ENCODE data around the gene FBXO47. TPM values are rescaled to one million over a fixed set of nuclear protein-coding genes. Genes with fewer than 3 reads are reported as not detected.

The FBXO47 gene
- total and polyA plus RNA-seq, 2 donors (not counting 3 experiments of a cell fraction or from before 2014, with no cell fraction given) = not detected

DNA sequence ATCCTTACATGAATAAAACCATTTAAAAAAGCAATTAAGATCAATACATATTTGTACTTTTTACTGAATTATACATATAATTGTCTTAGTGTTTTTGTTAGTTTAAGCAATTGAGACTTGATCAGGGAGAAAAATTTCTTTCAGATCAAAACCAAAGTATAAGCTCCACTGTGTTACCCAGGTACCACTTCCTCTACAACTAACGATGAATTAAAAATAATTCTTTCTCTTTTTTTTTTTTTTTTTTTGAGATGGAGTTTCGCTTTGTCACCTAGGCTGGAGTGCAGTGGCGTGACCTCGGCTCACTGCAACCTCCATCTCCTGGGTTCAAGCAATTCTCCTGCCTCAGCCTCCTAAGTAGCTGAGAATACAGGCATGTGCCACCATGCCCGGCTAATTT, 6.8 kb downstream of the FBXO47 start:
- dilution Hi-C loops (cut with MboI; ENCODE audit: extremely low pct_ligation_motif_present, low sequenced_read_pairs) (no loop called here), intact Hi-C loops (cut with micrococcal nuclease) (no loop called here)
- POLR2A ChIA-PET = no interaction called here
- no peak overlapping the region for H3K9ac ChIP-seq (replicated peaks; ENCODE audit: extremely low read depth, insufficient read depth, low read length)
- no peak overlapping the region for H2AFZ ChIP-seq (ENCODE audit: low read depth, low read length)
- H3K9me3 ChIP-seq (replicated peaks; ENCODE audit: control insufficient read depth, insufficient read depth, low read length) = no peaks in the 10 kb centered on the region
- no peak for TF ChIP-seq MYC (IDR thresholded peaks at IDR 0.05; ENCODE audit: low read depth, low read length)
- TF ChIP-seq POLR2A (IDR thresholded peaks at IDR 0.05; ENCODE audit: low read depth, low read length) = no peak
- TF ChIP-seq, protein P1, sequence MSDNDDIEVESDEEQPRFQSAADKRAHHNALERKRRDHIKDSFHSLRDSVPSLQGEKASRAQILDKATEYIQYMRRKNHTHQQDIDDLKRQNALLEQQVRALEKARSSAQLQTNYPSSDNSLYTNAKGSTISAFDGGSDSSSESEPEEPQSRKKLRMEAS (IDR thresholded peaks at IDR 0.05; ENCODE audit: insufficient read depth, insufficient read length) = no peak
- TF ChIP-seq, protein P2, sequence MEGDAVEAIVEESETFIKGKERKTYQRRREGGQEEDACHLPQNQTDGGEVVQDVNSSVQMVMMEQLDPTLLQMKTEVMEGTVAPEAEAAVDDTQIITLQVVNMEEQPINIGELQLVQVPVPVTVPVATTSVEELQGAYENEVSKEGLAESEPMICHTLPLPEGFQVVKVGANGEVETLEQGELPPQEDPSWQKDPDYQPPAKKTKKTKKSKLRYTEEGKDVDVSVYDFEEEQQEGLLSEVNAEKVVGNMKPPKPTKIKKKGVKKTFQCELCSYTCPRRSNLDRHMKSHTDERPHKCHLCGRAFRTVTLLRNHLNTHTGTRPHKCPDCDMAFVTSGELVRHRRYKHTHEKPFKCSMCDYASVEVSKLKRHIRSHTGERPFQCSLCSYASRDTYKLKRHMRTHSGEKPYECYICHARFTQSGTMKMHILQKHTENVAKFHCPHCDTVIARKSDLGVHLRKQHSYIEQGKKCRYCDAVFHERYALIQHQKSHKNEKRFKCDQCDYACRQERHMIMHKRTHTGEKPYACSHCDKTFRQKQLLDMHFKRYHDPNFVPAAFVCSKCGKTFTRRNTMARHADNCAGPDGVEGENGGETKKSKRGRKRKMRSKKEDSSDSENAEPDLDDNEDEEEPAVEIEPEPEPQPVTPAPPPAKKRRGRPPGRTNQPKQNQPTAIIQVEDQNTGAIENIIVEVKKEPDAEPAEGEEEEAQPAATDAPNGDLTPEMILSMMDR (IDR thresholded peaks at IDR 0.05; ENCODE audit: extremely low read depth in 1 of 2, insufficient read depth in 1 of 2, low read depth in 1 of 2, low read length in 2 of 2) = no peak
- TF ChIP-seq EZH2 (IDR thresholded peaks at IDR 0.05; ENCODE audit: borderline replicate concordance, low read depth, low read length, severe bottlenecking) = no peak
- TF ChIP-seq GATA2 (IDR thresholded peaks at IDR 0.05; ENCODE audit: insufficient read depth, insufficient read length, low read depth, low read length) = no peak
- DNase-seq (ENCODE audit: low read depth, low spot score) = no peak
- no peak for FAIRE-seq
- no TSS peak for BruUV-seq (replicated peaks)
- H3K4me2 ChIP-seq (ENCODE audit: insufficient read depth, low read length) = no peak overlapping the region
- peaks cover 20% of the 10 kb centered on the region for H3K4me1 ChIP-seq (ENCODE audit: control insufficient read depth, extremely low read depth, insufficient read depth, low read length)
- no peaks in the 10 kb centered on the region for H3K36me3 ChIP-seq (ENCODE audit: control insufficient read depth in 2 of 2, extremely low read depth in 1 of 2, insufficient read depth in 2 of 2, low read length in 2 of 2)
- CTCF ChIA-PET = interaction anchor here (0.6 kb wide), 1 partner anchor 39 kb away, joined by 3 read pairs; no protein-coding TSS in a partner anchor
- H3K4me3 ChIP-seq (replicated peaks in 1 of 3; ENCODE audit: insufficient read depth in 1 of 3, low read depth in 1 of 3, low read length in 3 of 3) = no peak overlapping the region
- no peak overlapping the region for H3K27ac ChIP-seq (ENCODE audit: insufficient read depth, low read depth, low read length)
- H4K20me1 ChIP-seq (replicated peaks; ENCODE audit: control insufficient read depth, extremely low read depth, insufficient read depth, low read length) = no peaks in the 10 kb centered on the region
- no peaks in the 10 kb centered on the region for H3K27me3 ChIP-seq (ENCODE audit: control insufficient read depth in 2 of 2, insufficient read depth in 2 of 2, low read length in 2 of 2)
- no peaks in the 10 kb centered on the region for H3K79me2 ChIP-seq (ENCODE audit: control insufficient read depth, insufficient read depth, low read length)
- no peaks in the 10 kb centered on the region for H3K9me1 ChIP-seq (replicated peaks; ENCODE audit: control insufficient read depth, extremely low read depth, insufficient read depth, low read length)

DNA sequence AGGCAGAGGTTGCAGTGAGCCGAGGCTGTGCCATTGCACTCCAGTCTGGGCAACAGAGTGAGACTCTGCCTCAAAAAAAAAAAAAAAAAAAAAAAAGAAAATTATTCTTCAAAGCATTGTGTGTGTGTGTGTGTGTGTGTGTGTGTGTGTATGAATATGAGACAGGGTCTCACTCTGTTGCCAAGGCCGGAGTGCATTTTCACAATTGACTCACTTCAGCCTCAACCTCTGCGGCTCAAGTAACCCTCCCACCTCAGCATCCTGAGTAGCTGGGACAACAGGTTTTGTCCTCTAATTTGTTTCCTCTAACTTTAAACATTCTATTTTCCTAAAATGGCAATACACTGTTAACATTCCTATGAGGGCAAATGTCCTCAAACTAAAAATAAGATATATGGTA, 7.7 kb downstream of the FBXO47 start:
- Histone ChIP-seq H3K27me3 (ENCODE audit: control insufficient read depth in 2 of 2, insufficient read depth in 2 of 2, low read length in 2 of 2) (no peaks in the 10 kb centered on the region), H3K9me1 (replicated peaks; ENCODE audit: control insufficient read depth, extremely low read depth, insufficient read depth, low read length) (no peaks in the 10 kb centered on the region), H3K27ac (ENCODE audit: insufficient read depth, low read depth, low read length) (no peak overlapping the region), H2AFZ (ENCODE audit: low read depth, low read length) (no peak overlapping the region), H3K9ac (replicated peaks; ENCODE audit: extremely low read depth, insufficient read depth, low read length) (no peak overlapping the region), H3K36me3 (ENCODE audit: control insufficient read depth in 2 of 2, extremely low read depth in 1 of 2, insufficient read depth in 2 of 2, low read length in 2 of 2) (no peaks in the 10 kb centered on the region), H3K4me1 (ENCODE audit: control insufficient read depth, extremely low read depth, insufficient read depth, low read length) (peaks cover 20% of the 10 kb centered on the region), H3K4me3 (replicated peaks in 1 of 3; ENCODE audit: insufficient read depth in 1 of 3, low read depth in 1 of 3, low read length in 3 of 3) (no peak overlapping the region), H4K20me1 (replicated peaks; ENCODE audit: control insufficient read depth, extremely low read depth, insufficient read depth, low read length) (no peaks in the 10 kb centered on the region), H3K4me2 (ENCODE audit: insufficient read depth, low read length) (no peak overlapping the region), H3K9me3 (replicated peaks; ENCODE audit: control insufficient read depth, insufficient read depth, low read length) (no peaks in the 10 kb centered on the region), H3K79me2 (ENCODE audit: control insufficient read depth, insufficient read depth, low read length) (no peaks in the 10 kb centered on the region)
- ChIA-PET CTCF (no interaction called here), POLR2A (no interaction called here)
- TF ChIP-seq, protein P1 (IDR thresholded peaks at IDR 0.05; ENCODE audit: insufficient read depth, insufficient read length) = no peak
- no peak for TF ChIP-seq POLR2A (IDR thresholded peaks at IDR 0.05; ENCODE audit: low read depth, low read length)
- no peak for TF ChIP-seq FOS (IDR thresholded peaks at IDR 0.05; ENCODE audit: borderline replicate concordance, insufficient read depth, low read length)
- no peak for TF ChIP-seq GATA2 (IDR thresholded peaks at IDR 0.05; ENCODE audit: insufficient read depth, insufficient read length, low read depth, low read length)
- TF ChIP-seq, protein P2 (IDR thresholded peaks at IDR 0.05; ENCODE audit: extremely low read depth in 1 of 2, insufficient read depth in 1 of 2, low read depth in 1 of 2, low read length in 2 of 2) = no peak
- TF ChIP-seq EZH2 (IDR thresholded peaks at IDR 0.05; ENCODE audit: borderline replicate concordance, low read depth, low read length, severe bottlenecking) = no peak
- TF ChIP-seq MYC (IDR thresholded peaks at IDR 0.05; ENCODE audit: low read depth, low read length) = no peak
- no peak for TF ChIP-seq JUN (IDR thresholded peaks at IDR 0.05; ENCODE audit: borderline replicate concordance, insufficient read depth, insufficient read length, low read depth)
- BruUV-seq (replicated peaks) = no TSS peak
- intact Hi-C loops (cut with micrococcal nuclease) (no loop called here), dilution Hi-C loops (cut with MboI; ENCODE audit: extremely low pct_ligation_motif_present, low sequenced_read_pairs) (no loop called here)
- DNase-seq (ENCODE audit: low read depth, low spot score) (no peak), FAIRE-seq (no peak)

Data from endothelial cell of umbilical vein (primary cell).